SU-DHL-6 (cell line): ENCODE results near the gene PHLDB2.

Experiments
- H2AFZ ChIP-seq: fragments of 200-600 bp; sonication (generic); 2 replicates; pipeline ENCODE4 v1.6.1; 2014; ENCODE audit warnings: low read depth, mild to moderate bottlenecking, moderate library complexity, mixed read lengths, antibody characterized with exemption, low read length; ENCODE audit not compliant: severe bottlenecking
- H3F3A ChIP-seq: fragments of 200-600 bp; shearing (Covaris generic); 2 replicates; pipeline ENCODE4 v1.6.0; 2016; ENCODE audit warnings: antibody characterized with exemption, mild to moderate bottlenecking; ENCODE audit not compliant: insufficient read depth
- H3K27ac ChIP-seq: fragments of 200-600 bp; sonication (generic); 2 replicates; pipeline ENCODE4 v1.5.1; 2016; ENCODE audit warnings: low read depth, mild to moderate bottlenecking, low read length, moderate library complexity, mixed read lengths
- H3K27me3 ChIP-seq: fragments of 200-600 bp; sonication (generic), shearing (Covaris generic); 2 replicates; pipeline ENCODE4 v1.6.0; 2014; ENCODE audit warnings: mild to moderate bottlenecking, low read length
- H3K36me3 ChIP-seq: fragments of 200-600 bp; sonication (generic); 2 replicates; pipeline ENCODE4 v1.6.1; 2014; ENCODE audit warnings: mild to moderate bottlenecking, low read length, mixed read lengths
- H3K4me2 ChIP-seq: fragments of 300-600, 200-600 bp; shearing (Covaris generic), sonication (generic); 2 replicates; pipeline ENCODE4 v1.6.0; 2014; ENCODE audit warnings: low read length, low read depth, mild to moderate bottlenecking; ENCODE audit not compliant: poor library complexity, severe bottlenecking
- H3K4me3 ChIP-seq: fragments of 200-600 bp; sonication (generic); 2 replicates; pipeline ENCODE4 v1.5.1; 2014; ENCODE audit warnings: antibody characterized with exemption, low read length, mild to moderate bottlenecking, mixed read lengths; ENCODE audit not compliant: insufficient read depth, poor library complexity, severe bottlenecking
- H3K79me2 ChIP-seq: fragments of 200-600 bp; sonication (generic); 2 replicates; pipeline ENCODE4 v1.6.1; 2014; ENCODE audit warnings: mild to moderate bottlenecking, low read length, moderate library complexity; ENCODE audit not compliant: insufficient read depth
- H3K9ac ChIP-seq: fragments of 200-600 bp; sonication (generic); 2 replicates; pipeline ENCODE4 v1.7.0; 2014; ENCODE audit warnings: mild to moderate bottlenecking, low read length
- H3K9me2 ChIP-seq: fragments of 200-600 bp; sonication (generic); replicated peaks from 2 replicates; pipeline ENCODE4 v1.6.1; 2014; ENCODE audit warnings: low read length; ENCODE audit not compliant: insufficient read depth
- H3K9me3 ChIP-seq: fragments of 200-600 bp; sonication (generic); 2 replicates; pipeline ENCODE4 v1.6.1; 2014; ENCODE audit warnings: low read length, mixed read lengths; ENCODE audit not compliant: insufficient read depth
- H4K20me1 ChIP-seq: fragments of 200-600 bp; sonication (generic); 2 replicates; pipeline ENCODE4 v1.6.1; 2014; ENCODE audit warnings: low read depth, mild to moderate bottlenecking, antibody characterized with exemption, low read length, moderate library complexity, mixed read lengths
- EZH2phosphoT487 ChIP-seq: fragments of 200-600 bp; sonication (generic), shearing (Covaris generic); conservative IDR thresholded peaks from 2 replicates; pipeline ENCODE4 v1.6.1; 2018; ENCODE audit warnings: mild to moderate bottlenecking, antibody characterized with exemption, low read length, moderate library complexity, mixed read lengths
- TF ChIP-seq, protein P1 (sequence below): fragments of 200-600 bp; sonication (generic); IDR thresholded peaks from one replicate; pipeline ENCODE4 v1.5.1; 2017; ENCODE audit warnings: antibody characterized with exemption, mild to moderate bottlenecking, low read length, moderate library complexity; ENCODE audit not compliant: insufficient read depth, poor library complexity, severe bottlenecking

The PHLDB2 gene

DNA sequence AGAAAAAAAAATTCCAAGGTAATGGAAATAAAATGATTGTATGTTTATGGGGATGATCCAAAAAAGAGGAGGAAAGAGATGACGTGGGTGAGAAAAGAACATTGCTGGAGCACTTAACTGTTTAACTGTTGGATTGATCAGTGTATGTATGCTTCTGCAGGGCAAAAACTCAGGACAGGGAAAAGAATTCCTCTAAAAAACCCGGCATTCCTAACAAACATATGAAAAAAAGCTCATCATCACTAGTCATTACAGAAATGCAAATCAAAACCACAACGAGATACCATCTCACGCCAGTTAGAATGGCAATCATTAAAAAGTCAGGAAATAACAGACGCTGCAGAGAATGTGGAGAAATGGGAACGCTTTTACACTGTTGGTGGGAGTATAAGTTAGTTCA, 1.6 kb upstream of the PHLDB2 start:
- Histone ChIP-seq H3K4me3 (no peak overlapping the region), H3K9me2 (no peaks in the 10 kb centered on the region), H3K9me3 (no peaks in the 10 kb centered on the region), H3F3A (peaks cover 7% of the 10 kb centered on the region; the same call in 1 of the 2 replicates), H3K9ac (no peak overlapping the region), H3K27ac (no peak overlapping the region), H3K27me3 (no peaks in the 10 kb centered on the region), H3K79me2 (no peaks in the 10 kb centered on the region), H4K20me1 (no peaks in the 10 kb centered on the region), H2AFZ (no peak overlapping the region), H3K4me2 (no peak overlapping the region), H3K36me3 (no peaks in the 10 kb centered on the region)
- TF ChIP-seq, protein P1, sequence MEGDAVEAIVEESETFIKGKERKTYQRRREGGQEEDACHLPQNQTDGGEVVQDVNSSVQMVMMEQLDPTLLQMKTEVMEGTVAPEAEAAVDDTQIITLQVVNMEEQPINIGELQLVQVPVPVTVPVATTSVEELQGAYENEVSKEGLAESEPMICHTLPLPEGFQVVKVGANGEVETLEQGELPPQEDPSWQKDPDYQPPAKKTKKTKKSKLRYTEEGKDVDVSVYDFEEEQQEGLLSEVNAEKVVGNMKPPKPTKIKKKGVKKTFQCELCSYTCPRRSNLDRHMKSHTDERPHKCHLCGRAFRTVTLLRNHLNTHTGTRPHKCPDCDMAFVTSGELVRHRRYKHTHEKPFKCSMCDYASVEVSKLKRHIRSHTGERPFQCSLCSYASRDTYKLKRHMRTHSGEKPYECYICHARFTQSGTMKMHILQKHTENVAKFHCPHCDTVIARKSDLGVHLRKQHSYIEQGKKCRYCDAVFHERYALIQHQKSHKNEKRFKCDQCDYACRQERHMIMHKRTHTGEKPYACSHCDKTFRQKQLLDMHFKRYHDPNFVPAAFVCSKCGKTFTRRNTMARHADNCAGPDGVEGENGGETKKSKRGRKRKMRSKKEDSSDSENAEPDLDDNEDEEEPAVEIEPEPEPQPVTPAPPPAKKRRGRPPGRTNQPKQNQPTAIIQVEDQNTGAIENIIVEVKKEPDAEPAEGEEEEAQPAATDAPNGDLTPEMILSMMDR: no peak
- TF ChIP-seq EZH2phosphoT487: no peak

- peak overlapping the region; percentile 80 for H2AFZ ChIP-seq
- H3K9ac ChIP-seq: peak overlapping the region; percentile 67; the same call in 1 of the 2 replicates
- no peak overlapping the region for H3K27ac ChIP-seq
- H3K79me2 ChIP-seq: no peaks in the 10 kb centered on the region
- H3K9me2 ChIP-seq: no peaks in the 10 kb centered on the region
- peak overlapping the region; percentile 76 for H3K4me2 ChIP-seq
- no peaks in the 10 kb centered on the region for H3K9me3 ChIP-seq
- TF ChIP-seq EZH2phosphoT487: no peak
- TF ChIP-seq, protein P1: no peak
- H3K27me3 ChIP-seq: no peaks in the 10 kb centered on the region
- H3K36me3 ChIP-seq: no peaks in the 10 kb centered on the region
- peak overlapping the region; percentile 66 for H3K4me3 ChIP-seq
- H4K20me1 ChIP-seq: no peaks in the 10 kb centered on the region
- H3F3A ChIP-seq: peaks cover 7% of the 10 kb centered on the region; the same call in 1 of the 2 replicates
These were observed 423 bp upstream of the PHLDB2 start for GRCh38 chr3:111858642-111859041.

DNA sequence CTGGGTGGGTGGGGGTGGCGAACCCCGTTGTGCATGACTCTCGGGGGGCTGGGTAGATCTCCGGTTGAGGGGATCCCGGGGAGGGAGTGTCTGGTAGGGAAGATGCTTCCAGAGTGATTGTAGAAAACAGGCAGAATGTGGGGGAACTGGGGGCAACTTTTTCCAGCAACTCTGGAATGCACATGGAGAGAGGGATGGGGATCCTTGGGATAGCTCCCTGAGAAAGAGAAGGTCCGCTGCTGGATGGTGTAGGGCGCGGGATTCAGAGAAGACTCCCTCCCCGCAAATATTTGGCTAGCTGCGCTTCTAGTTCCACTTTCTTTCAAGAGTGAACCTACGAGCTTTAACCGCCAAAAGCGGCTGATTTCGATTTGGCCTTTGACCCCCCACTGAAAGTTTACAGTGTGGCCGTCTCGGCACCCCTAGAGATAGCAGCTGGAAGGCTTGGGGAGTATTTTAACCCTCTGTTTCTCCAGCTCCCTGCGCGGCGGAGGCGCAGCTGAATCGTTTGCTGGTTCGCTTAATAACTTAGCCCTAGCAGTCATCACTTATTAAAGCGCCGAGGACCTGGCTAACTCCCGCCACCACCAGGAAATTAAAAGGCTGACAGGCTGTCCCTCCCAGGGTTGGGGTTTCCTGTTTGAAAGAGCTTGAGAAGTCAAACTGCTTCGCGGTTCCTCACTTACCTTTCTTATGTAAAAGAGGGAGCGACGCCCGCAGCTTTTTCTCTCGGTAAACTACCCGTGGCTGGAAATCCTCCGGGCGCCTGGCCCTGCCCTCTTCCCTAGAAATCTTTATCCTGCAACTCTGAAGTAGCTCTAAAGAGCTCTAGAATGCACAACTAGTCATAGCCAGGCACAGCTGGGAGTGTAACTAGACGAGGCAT, 1.2 kb downstream of the PHLDB2 start:
- Histone ChIP-seq H2AFZ (peak overlapping the region; percentile 80), H3K79me2 (no peaks in the 10 kb centered on the region), H3K36me3 (no peaks in the 10 kb centered on the region), H3K4me3 (peak overlapping the region; percentile 66), H3K27me3 (no peaks in the 10 kb centered on the region), H3K4me2 (peak overlapping the region; percentile 76), H3K27ac (no peak overlapping the region), H3K9me3 (no peaks in the 10 kb centered on the region), H3K9ac (peak overlapping the region; percentile 67), H4K20me1 (no peaks in the 10 kb centered on the region), H3K9me2 (no peaks in the 10 kb centered on the region), H3F3A (peaks cover 7% of the 10 kb centered on the region; the same call in 1 of the 2 replicates)
- TF ChIP-seq, protein P1: peak; percentile 32
- no peak for TF ChIP-seq EZH2phosphoT487
